Pulmonary artery endothelial cell (primary cell): ENCODE results near the gene ABHD8. TPM values are rescaled to one million over a fixed set of nuclear protein-coding genes. Genes with fewer than 3 reads are reported as not detected.

ENCODE experiments used
- DNase-seq: peaks from one replicate; pipeline ENCODE4 v3.0.0-alpha.2; 2011; ENCODE audit warnings: low read depth, low spot score
- total RNA-seq: library from RNA; depleted of rRNA; stranded (reverse); fragments of >200 nt; gene quantifications from 2 replicates; pipeline ENCODE4 v1.2.3, GENCODE V29; 2014

ABHD8 gene
- total RNA-seq, 1 donor from 2014 or later, result 7.5 TPM

DNA sequence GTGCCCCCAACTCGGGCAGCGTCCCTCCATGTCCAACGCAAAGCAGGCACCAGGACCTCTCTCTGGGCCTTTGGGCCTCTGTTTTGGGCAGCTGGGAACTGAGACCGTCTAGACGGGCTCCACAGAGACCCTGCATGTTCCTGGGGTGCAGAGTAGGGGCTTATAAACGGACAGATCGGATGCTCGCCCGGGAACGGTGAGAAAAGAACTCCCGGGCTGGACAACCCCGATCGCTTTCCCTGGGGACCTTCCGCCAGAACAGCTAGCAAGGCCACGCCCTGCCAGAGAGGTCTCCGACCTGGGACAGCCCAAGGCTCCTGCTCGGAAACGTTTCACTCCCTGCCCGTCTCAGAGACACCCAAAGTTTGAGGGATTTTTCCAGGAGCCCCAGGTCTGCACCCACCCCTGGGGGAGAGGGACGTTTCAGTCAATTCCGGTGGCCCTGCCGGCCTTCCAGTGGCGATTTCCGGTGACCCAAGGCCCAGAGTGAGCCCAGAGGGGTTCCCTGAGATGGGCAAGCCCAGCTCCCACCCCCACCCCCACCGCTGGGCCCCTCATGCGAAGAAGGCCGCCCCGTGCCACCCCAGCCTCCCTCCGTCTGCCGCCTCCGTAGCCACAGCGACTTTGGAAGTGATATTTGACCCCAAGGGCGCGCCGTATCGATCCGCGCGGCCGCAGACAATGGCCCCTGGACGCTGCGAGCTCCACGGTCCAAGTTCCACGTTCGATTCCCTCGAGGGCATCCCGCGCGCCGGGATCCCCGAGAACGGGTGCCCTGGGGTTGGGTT is 59.2 kb downstream of the ABHD8 start:
- no peak for DNase-seq

DNA sequence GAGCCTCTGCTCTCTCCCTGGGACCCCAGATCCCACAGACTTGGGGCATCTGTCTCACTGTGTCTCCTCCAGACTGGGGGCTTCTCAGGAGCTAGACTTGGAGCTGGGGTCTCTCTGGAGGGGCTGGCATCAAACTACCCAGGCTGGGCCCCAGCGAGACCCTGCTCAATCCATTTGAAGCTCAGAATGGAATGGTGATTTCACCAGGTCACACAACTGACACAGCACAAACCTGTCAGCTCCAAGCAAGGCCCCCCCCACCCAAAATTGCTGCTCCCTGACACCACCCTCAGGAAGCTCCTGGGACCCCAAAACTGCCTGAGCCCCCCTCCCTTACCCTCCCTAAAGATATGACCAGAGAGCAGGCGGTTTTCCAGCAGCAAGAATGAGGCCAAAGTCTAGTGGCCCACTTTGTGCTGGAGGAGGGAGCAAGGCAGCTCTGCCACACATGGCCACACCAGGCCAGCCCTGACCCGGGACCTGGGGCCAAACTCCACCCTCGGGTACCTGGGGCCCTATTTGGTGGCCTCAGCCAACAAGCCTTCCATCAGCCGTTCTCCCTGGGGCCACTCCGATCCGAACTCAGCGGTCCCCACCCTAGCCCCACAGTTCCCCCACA is 59.9 kb downstream of the ABHD8 start:
- no peak for DNase-seq

DNA sequence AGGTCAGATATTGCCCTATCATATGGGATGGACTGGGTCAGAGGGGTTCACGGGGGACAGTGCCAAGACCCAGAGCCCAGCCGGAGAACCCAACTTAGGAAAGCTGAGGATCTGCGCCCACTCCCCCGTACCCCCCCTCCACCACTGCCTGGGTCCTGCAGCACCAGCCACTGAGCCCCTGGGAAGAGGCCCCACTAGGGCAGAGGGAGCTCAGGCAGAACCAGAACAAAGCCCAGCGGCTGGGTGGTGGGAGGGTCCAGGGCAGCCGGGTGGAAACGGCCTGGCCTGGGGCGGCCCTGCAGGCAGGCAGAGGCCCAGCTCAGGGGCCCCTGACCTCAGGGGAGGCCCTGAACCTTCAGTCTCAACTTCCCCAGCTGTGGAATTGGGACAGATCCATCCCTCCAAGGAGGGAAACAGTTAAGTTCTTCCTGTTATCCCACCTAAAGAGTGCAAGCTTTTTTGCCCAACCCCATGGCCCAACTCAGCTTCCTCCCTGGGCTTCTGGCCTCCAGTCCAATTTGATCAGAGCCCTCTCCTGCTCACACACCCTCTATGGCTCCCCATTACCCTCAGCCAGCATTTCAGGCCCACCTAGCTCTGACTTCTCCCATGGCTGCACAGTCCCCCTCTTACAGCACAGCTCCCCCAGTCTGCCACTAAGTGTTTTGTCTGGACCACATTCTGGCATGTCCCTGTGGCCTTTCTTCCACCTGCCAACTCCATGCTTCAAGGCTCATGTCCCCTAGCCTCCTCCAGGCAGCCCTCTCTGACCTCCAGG is 60.6 kb downstream of the ABHD8 start:
- DNase-seq, result no peak

Other genes with a start within 250 kb of the ABHD8 start
- gene HAUS8, start 228.0 kb downstream of the ABHD8 start, total RNA-seq, result 5.0 and 7.8 TPM in 2 replicates
- 48.1 and 55.4 TPM in 2 replicates for gene MYO9B, start 227.6 kb downstream of the ABHD8 start, total RNA-seq
- gene USE1, start 88.1 kb downstream of the ABHD8 start, total RNA-seq, result 19.1 and 19.3 TPM in 2 replicates
- 2.3 and 3.4 TPM in 2 replicates for gene OCEL1, start 77.2 kb downstream of the ABHD8 start, total RNA-seq
- 40.4 and 45.7 TPM in 2 replicates for gene NR2F6, start 57.5 kb downstream of the ABHD8 start, total RNA-seq
- 5.0 and 5.7 TPM in 2 replicates for gene USHBP1, start 38.7 kb downstream of the ABHD8 start, total RNA-seq
- gene BABAM1, start 36.0 kb downstream of the ABHD8 start, total RNA-seq, result 126 and 150 TPM in 2 replicates
- 1.3 and 3.0 TPM in 2 replicates for gene ANKLE1, start 21.5 kb downstream of the ABHD8 start, total RNA-seq
- 35.8 and 44.0 TPM in 2 replicates for gene MRPL34, start 2.4 kb upstream of the ABHD8 start, total RNA-seq
- gene DDA1, start 6.1 kb upstream of the ABHD8 start, total RNA-seq, result 30.0 and 30.3 TPM in 2 replicates
- 2.0 and 4.1 TPM in 2 replicates for gene ANO8, start 31.4 kb upstream of the ABHD8 start, total RNA-seq
- 16.6 and 33.8 TPM in 2 replicates for gene GTPBP3, start 34.1 kb upstream of the ABHD8 start, total RNA-seq
- 0.21 and 0.46 TPM in 2 replicates for gene PLVAP, start 73.9 kb upstream of the ABHD8 start, total RNA-seq
- 0.13 and 0.63 TPM in 2 replicates for gene CCDC194, start 90.8 kb upstream of the ABHD8 start, total RNA-seq
- gene BST2, start 102.2 kb upstream of the ABHD8 start, total RNA-seq, result 161 and 210 TPM in 2 replicates
- 36.1 and 43.0 TPM in 2 replicates for gene MVB12A, start 116.6 kb upstream of the ABHD8 start, total RNA-seq
- gene TMEM221, start 145.2 kb upstream of the ABHD8 start, total RNA-seq, result 0.04 TPM in 1 of 2 replicates, not detected in the other
- not detected in 2 replicates for gene NXNL1, start 157.5 kb upstream of the ABHD8 start, total RNA-seq
- 9.8 and 10.0 TPM in 2 replicates for gene SLC27A1, start 167.1 kb upstream of the ABHD8 start, total RNA-seq
- 44.6 and 45.2 TPM in 2 replicates for gene PGLS, start 208.2 kb upstream of the ABHD8 start, total RNA-seq